NCI-H510A treated with DMSO at 0.1 percent for 48 hours (cell line): ENCODE data around the gene MDGA2.
"Not testable (repeated sequence)": the region's sequence is repeated elsewhere in the genome, so short reads cannot be mapped to it uniquely, and the experiment has no call there.

Experiments
- DNase-seq: peaks from one replicate; lab custom pipeline; 2025; lab: John Stamatoyannopoulos, UW

MDGA2 gene

DNA sequence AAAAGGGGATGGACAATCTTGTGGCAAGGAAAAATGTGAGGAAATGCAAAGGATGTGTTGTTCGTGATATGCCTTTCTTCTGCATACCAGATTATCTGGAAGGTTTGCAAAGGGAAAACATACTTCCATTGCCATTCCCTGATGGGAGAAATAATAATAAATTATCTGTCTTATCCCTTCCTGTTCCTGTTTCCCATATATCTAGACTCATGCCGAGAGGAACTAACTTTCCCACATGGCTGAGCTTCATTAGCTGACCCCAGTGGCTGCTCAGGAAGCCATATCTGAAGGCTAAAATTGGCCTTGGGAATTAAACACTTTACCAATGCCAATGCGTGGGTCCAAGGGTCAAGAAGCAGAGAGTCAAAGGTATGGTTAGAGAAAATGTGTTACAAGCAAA lies 439.8 kb downstream of the MDGA2 start:
- no peak for DNase-seq

DNA sequence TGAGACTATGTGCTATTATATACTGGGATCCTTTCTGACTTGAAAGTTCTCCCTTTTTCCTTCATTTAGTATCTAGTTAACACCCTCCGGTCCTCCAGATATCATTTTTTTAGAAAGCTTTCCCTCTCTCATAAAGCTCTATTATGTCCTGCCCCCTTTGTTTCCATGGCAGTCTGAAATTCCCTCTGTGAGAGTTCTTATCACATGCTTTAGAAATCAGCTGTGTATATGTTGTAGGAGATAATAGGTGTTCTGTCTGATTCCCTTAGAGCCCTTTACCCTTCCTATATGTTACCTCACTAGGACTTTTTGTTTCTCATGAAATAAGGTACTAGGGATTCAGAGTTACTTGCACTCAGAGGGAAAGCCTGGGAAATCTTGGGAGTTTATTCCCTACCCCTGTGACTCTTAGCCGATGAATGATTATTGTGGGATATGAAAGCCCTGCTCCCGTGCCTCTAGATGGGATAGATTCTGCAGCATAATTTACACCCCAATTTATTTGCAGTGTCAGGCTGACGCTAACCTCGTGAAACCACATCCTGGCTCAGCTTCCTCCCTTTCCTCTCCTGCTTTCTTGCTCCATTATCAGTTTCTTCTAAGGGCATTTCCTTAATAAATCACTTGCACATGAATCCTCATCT lies 448.4 kb downstream of the MDGA2 start:
- no peak for DNase-seq

- DNase-seq, result no peak
Measured at GRCh38 chr14:47223656-47224055, 451.7 kb downstream of the MDGA2 start.

GRCh38 chr14:47220096-47220495 lies 455.3 kb downstream of the MDGA2 start:
- DNase-seq, result no peak

DNA sequence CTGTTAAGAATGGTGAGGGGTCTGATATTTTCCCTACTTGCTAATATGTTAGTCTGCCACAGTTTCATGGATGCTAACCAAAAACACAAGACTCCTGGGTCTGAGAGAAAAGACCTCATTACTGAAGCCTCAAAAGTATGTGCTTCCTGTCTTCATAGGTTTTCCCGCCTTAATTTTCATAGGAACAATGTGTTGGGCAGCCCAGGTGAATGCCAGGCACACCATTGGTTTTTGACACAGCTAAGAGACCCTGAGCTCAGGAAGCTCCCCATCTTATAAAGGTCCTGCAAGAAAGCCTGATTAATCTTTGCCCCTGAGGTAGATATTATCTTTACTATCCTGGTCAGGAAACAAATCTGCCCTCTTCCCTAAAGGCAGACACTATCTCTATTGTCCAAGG lies 464.1 kb downstream of the MDGA2 start:
- no peak for DNase-seq

DNA sequence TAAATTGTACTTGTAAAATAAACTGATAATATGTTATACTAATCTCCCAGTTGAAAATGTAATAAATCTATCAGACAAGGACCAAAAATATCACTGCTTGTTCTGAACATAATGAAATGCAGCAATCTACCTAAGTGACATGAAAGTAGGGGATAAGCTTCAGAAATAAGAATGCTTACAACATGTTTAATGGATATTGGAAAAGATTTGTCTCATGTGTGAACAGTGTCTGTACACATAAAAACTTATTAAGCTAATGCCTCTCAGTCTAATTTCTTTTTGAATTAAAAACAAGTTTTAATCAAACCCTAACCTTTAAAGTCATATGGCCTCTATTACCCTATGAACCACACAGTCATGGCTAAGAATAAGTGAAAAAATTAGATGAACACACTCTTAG lies 465.3 kb downstream of the MDGA2 start:
- no peak for DNase-seq

DNA sequence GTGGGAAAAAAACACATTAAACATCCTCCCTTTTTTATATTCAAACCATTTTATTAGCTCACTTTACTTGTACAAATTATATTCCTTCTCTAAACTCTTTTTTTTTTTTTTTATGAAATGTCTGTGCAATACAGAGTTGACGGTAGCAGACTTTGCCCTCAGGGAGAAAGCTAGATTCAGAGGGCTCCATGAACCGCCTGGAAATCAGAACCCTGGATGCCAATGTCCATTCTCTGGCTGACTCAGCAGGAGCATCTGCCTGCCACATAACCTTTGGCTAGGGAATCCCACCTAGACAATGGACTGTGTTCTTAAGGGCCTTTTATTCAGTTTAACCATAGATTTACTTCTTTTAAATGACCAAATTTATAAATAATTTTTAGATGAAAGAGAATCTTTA lies 467.0 kb downstream of the MDGA2 start:
- no peak for DNase-seq

GRCh38 chr14:47207617-47208016 lies 467.8 kb downstream of the MDGA2 start:
- DNase-seq, result no peak

GRCh38 chr14:47200740-47201139 lies 474.7 kb downstream of the MDGA2 start:
- DNase-seq, result no peak

DNA sequence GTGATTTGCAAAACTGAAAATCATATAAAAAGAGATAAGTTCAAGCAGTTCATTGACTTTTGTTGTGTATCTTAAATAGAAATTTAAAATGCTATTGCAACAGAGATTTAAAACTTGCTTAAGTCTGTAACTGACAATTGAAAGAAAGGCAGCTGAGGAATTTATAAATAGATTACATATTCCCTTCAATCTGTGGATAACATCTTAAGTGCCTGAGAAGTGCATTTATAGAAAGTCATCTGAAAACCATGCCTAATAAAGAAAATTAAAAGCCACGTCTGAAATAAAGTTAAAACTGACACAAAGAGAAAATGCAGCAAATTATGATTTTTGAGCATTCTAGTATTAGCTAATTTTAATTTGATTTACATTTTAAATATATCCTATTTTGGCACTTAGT lies 479.8 kb downstream of the MDGA2 start:
- no peak for DNase-seq

GRCh38 chr14:47194055-47194454 lies 481.4 kb downstream of the MDGA2 start:
- no peak for DNase-seq

GRCh38 chr14:47192203-47192602 lies 483.2 kb downstream of the MDGA2 start:
- DNase-seq, result not testable (repeated sequence)

DNA sequence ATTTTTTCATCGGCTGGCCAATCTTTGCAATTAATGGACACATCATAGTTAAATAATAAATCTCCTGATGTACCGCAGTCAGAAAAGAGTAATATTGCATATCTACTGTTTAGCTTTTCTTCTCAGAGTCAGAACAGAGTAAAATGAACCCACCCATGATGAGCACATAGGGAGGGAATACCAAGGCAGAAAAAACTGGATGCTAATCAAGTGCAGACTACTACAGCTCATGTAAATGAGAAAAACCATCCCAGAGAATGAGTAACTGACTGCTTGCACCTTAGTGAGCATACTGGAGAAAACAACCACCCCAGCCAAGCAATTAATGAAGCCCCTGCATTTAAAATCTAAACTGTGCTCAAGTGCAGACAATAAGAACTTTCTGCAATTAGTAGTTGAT lies 483.7 kb downstream of the MDGA2 start:
- no peak for DNase-seq

DNA sequence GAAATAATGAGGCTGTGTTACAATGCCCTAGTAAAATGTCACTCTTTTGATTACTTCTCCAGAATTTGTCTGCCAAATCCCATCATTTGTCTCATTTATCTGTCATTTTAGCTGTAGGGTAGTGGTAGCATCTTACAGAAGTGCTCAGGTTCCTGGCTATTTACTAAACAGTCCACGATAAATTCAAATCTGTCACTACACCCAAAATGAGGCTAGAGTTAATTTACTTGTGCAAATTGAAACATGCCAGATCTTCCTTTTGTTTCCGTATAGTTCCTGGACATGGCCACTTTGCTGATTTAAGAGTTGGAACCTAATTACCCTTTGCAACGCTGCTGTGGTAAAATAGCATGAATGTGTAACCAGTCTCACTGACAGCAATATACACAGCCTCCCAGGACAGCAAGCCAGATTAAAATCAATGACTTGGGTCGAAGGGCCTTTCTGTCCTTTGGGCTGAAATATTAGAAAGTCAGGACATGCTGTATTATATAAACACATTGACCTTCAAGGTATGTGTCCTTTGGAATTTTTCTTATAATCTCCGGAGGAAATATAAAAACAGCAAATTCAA lies 485.4 kb downstream of the MDGA2 start:
- no peak for DNase-seq

DNA sequence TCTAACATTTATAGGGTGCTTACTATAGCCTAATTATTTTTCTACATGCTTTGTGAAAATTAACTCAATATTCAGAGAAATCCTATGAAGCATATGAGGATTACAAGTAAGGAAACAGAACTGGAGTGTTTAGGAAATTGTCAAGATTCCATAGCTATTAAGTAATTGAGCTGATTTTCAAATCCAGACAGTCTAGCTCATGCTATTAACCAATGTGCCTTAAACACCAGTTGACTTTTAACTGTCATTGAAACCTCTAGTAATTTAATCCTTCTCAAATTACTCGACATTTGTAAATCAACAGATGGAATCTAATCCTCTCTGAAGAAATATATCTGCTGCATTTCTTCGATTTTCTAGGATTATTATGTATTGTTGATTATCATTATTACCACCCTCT lies 488.9 kb downstream of the MDGA2 start:
- DNase-seq, result no peak

DNA sequence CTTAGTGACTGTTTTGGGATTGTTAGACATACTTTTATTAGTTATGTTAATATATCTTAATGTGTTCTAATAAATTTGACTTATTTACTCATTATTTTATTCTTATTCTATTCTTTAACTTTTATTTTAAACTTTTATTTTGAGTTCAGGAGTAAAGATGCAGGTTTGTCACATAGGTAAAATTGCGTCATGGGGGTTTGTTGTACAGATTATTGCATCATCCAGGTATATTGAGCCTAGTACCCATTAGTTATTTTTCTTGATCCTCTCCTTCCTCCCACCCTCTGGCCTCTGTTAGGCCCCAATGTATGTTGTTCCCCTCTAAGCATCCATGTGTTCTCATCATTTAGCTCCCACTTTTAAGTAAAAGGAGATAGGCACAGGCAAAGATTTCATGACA lies 495.5 kb downstream of the MDGA2 start:
- DNase-seq, result no peak

- not testable (repeated sequence) for DNase-seq
Measured at GRCh38 chr14:47171896-47172295, 503.5 kb downstream of the MDGA2 start.

DNA sequence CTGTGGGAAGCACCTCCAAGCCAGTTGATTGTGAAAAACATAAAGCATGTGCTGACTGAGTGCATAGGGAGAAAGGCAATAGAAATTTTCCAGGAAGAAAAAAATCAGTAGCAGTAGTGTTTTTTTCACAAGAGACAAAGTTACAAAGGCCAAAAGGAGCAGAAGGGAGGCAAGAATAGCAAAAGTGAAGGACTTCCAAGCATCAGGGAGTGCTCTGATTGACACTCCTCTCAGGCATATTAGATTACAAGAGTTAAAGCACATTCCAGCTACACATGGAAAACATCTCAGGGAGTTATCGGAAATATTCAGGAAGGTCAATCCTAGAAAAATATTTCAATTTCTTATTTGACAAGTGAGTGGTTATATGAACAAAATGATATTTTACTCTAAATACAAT lies 508.0 kb downstream of the MDGA2 start:
- no peak for DNase-seq

DNA sequence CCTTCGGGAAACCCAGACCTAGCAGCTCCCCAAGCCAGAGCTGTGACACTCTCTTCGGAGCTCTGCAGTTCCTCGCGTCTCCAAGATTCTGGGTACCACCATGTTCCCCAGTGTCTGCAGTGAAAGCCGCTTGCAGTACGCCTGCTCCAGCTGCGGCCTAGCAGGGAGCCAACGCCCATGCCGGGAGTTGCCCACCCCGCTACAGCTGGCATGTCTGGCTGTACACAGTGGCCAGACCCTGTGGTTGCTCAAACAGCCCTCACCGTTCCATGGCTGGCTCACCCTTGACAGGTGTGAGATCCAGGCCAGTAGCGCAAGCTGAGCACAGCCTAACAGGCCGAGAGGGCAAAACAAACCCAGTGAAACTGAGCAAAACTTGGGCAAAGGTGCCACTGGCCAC lies 520.0 kb downstream of the MDGA2 start:
- DNase-seq, result no peak

- no peak for DNase-seq
Measured at GRCh38 chr14:47154276-47154797, 521.1 kb downstream of the MDGA2 start.

DNA sequence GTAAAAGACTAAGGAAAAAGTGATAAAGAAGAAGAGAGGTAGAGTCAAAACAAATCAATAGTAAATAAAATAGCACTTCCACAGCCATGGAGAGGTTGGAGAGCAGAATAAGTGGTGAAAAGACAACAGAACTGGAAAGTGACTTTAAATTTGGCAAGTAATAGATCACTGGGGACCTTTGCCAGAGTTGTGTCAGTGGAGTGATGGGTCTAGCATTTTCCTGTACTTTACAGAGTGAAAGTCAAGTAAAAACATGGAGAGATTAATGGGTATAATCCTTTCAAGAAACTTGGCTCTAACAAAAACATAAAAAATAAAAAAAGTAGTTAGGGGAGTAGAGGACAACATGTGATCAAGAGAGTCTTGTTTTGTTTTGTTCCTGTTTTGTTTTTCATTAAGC lies 521.7 kb downstream of the MDGA2 start:
- DNase-seq, result no peak

DNA sequence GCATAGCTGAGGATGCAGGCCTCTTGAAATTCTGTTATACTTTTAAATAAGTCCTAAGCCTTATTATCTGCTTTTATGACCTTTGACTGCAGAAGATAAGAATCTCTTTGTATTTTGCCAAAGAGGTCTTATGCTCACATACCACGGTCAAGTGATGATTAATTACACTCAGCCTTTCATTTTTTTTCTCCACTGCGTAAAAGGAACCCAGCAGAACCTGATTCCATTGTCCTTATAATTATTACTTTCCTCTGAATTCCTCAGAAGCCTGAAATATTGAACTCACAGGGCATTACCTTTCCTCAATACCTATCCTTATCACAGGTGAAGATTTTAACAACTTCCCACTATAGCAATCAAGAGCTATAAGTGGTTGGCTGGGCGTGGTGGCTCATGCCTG lies 525.1 kb downstream of the MDGA2 start:
- DNase-seq, result no peak

DNA sequence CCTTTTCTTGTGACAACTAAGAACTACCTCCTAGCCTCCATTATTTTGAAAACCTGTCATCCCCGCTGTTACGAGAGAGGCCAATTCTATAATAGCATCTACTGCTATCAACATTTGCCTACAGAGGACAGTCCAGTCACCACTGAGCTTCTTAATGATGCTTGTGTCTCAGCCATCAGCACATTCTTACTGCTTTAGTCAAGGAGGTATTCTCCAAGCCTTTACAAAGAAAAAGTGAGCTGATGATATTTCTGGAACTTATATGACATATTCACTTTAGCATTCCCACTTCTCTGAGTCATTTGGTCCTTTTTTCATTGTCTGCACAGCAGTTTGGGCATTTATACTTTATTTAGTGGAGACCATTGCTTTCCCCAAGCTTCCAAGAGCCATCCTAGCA lies 526.1 kb downstream of the MDGA2 start:
- DNase-seq, result no peak

GRCh38 chr14:47148686-47149085 lies 526.7 kb downstream of the MDGA2 start:
- DNase-seq, result no peak
